GM19395 (cell line): Measurements from ENCODE around the gene MYO18A.

ENCODE experiments used
- ATAC-seq: cut with Tn5 transposase; IDR thresholded peaks from one replicate; pipeline ENCODE4 v1.9.1; 2021; ENCODE audit warnings: mild to moderate bottlenecking, moderate library complexity; ENCODE audit not compliant: unreplicated experiment

Gene MYO18A

GRCh38 chr17:29038085-29038795, 142.0 kb downstream of the MYO18A start:
- no peak for ATAC-seq

GRCh38 chr17:29037739-29038084, 142.5 kb downstream of the MYO18A start:
- ATAC-seq: no peak

GRCh38 chr17:29036584-29036983, 143.6 kb downstream of the MYO18A start:
- ATAC-seq: no peak

- ATAC-seq: no peak
Observed at GRCh38 chr17:29034510-29034909, 145.7 kb downstream of the MYO18A start.

- ATAC-seq: no peak
Observed at GRCh38 chr17:29032857-29033197, 147.4 kb downstream of the MYO18A start.

GRCh38 chr17:29032013-29032856, 148.0 kb downstream of the MYO18A start:
- no peak for ATAC-seq

GRCh38 chr17:29031488-29031887, 148.7 kb downstream of the MYO18A start:
- no peak for ATAC-seq

- ATAC-seq: no peak
Observed at GRCh38 chr17:29024316-29024952, 155.8 kb downstream of the MYO18A start.

- ATAC-seq: no peak
Observed at GRCh38 chr17:29022074-29022473, 158.1 kb downstream of the MYO18A start.

GRCh38 chr17:29021226-29021625, 159.0 kb downstream of the MYO18A start:
- no peak for ATAC-seq
